ENCODE results near the gene MYH14. TPM values are rescaled to one million over a fixed set of nuclear protein-coding genes. Genes with fewer than 3 reads are reported as not detected.

Gene MYH14
- total and polyA plus RNA-seq, 9 of the 15 experiments (the other 6 are each of a cell fraction or from before 2014, with no cell fraction given), result 0.04 to 0.86 (median 0.19) TPM; not detected in 2

GRCh38 chr19:50330365-50331078, 127.1 kb downstream of the MYH14 start (continued):
- no peak for TF ChIP-seq MITF (IDR thresholded peaks at IDR 0.05)
- no peak for TF ChIP-seq SRSF3 (IDR thresholded peaks at IDR 0.05; ENCODE audit: insufficient read depth, low read length)
- TF ChIP-seq CCAR2 (IDR thresholded peaks at IDR 0.05; ENCODE audit: low read depth, low read length), result no peak
- no peak for TF ChIP-seq TAF9B (IDR thresholded peaks at IDR 0.05; ENCODE audit: partially characterized antibody)
- no peak for TF ChIP-seq HSF4 (CRISPR knock-in tag; IDR thresholded peaks at IDR 0.05; ENCODE audit: borderline replicate concordance)
- no peak for TF ChIP-seq ZNF592 (IDR thresholded peaks at IDR 0.05)
- no peak for TF ChIP-seq L3MBTL2 (IDR thresholded peaks at IDR 0.05)
- TF ChIP-seq SREBF2 (CRISPR knock-in tag; IDR thresholded peaks at IDR 0.05), result no peak
- TF ChIP-seq ATF3 (IDR thresholded peaks at IDR 0.05), result no peak
- no peak for TF ChIP-seq ATF3 (CRISPR knock-in tag; conservative IDR thresholded peaks at IDR 0.05)
- TF ChIP-seq KLF13 (tag; IDR thresholded peaks at IDR 0.05; ENCODE audit: borderline replicate concordance, low read depth), result no peak
- TF ChIP-seq KLF6 (CRISPR knock-in tag; IDR thresholded peaks at IDR 0.05; ENCODE audit: borderline replicate concordance), result no peak
- peak; percentile 54; the same call in 1 of the 2 replicates for TF ChIP-seq POLR2G (IDR thresholded peaks at IDR 0.05; ENCODE audit: low read depth, low read length)
- no peak for TF ChIP-seq ELF1 (tag; IDR thresholded peaks at IDR 0.05)
- no peak for TF ChIP-seq PRMT5 (CRISPR knock-in tag; IDR thresholded peaks at IDR 0.05)
- no peak for TF ChIP-seq PCBP2 (IDR thresholded peaks at IDR 0.05; ENCODE audit: low read depth, low read length, poor library complexity, severe bottlenecking)
- no peak for TF ChIP-seq ZNF449 (CRISPR knock-in tag; IDR thresholded peaks at IDR 0.05)

Data from K562 (cell line).